ENCODE measurements around the gene STAC.

The STAC gene

GRCh38 chr3:36595511-36595910 is 215.2 kb downstream of the STAC start:
- no peak for DNase-seq (ENCODE audit: low spot score)

DNA sequence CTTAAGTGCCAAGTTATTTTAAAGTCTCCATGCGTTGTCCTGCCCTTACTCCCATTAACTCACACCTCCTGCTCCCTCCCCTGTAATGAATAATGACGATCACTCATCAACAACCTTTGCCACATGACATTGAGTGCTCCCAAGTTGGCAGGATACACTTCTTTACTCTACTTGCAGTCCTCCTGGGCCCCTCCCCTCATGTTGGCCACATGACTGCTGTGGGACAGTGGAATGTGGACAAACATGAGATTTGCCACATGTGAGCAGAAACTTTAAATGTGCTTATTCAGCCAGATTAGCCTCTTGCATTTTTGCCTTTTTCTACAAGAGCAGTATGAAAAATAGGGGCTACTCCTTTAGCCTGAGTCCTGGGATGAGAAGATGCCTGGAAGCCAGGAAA is 216.1 kb downstream of the STAC start:
- DNase-seq (ENCODE audit: low spot score): no peak

- no peak for DNase-seq (ENCODE audit: low spot score)
Measured at GRCh38 chr3:36597422-36597821, 217.1 kb downstream of the STAC start.
